ENCODE data around the gene STK24. TPM values are rescaled to one million over a fixed set of nuclear protein-coding genes. Genes with fewer than 3 reads are reported as not detected.

Gene STK24
- polyA plus RNA-seq, 1 of the 3 experiments (the other 2 are of a cell fraction): 30.5 TPM

DNA sequence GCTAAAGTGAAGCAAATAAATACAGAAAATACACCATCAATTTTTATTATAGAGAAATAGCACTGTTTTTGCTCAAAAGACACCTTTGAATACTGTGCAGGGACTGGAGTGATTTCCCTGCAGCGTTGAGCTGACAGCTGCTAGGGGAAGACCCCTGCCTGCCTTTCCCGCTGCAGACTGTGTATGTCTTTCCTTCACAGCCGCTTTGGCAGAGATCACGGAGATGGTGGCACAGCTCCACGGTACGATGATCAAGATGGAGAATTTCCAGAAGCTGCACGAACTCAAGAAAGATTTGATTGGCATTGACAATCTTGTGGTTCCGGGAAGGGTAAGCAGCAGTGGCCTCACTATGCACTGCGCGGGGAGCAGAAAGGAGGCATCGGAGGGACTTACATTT, 141.5 kb downstream of the STK24 start:
- DNase-seq: no peak
- no peaks in the 10 kb centered on the region for H3K27me3 ChIP-seq (ENCODE audit: insufficient read depth)
- TF ChIP-seq RFX5 (IDR thresholded peaks at IDR 0.05; ENCODE audit: low read length) (no peak), RXRA (IDR thresholded peaks at IDR 0.05; ENCODE audit: borderline replicate concordance, low read depth) (no peak), FOXJ3 (CRISPR knock-in tag; IDR thresholded peaks at IDR 0.05) (no peak), MEF2A (IDR thresholded peaks at IDR 0.05; ENCODE audit: borderline replicate concordance, low read depth) (no peak), JUND (IDR thresholded peaks at IDR 0.05) (no peak), SIN3A (IDR thresholded peaks at IDR 0.05; ENCODE audit: borderline replicate concordance, low read depth, low read length) (no peak), GABPA (IDR thresholded peaks at IDR 0.05; ENCODE audit: low read depth) (no peak), ELF1 (IDR thresholded peaks at IDR 0.05) (no peak), YY1 (IDR thresholded peaks at IDR 0.05; ENCODE audit: low read depth) (no peak), CHD2 (IDR thresholded peaks at IDR 0.05; ENCODE audit: low read length, partially characterized antibody) (no peak), POLR2AphosphoS5 (IDR thresholded peaks at IDR 0.05; ENCODE audit: low read depth, low read length) (no peak), RCOR1 (IDR thresholded peaks at IDR 0.05; ENCODE audit: low read length) (no peak), MXI1 (IDR thresholded peaks at IDR 0.05; ENCODE audit: low read depth, low read length) (no peak), FOXM1 (IDR thresholded peaks at IDR 0.05; ENCODE audit: low read depth) (no peak)
- TF ChIP-seq, protein P1, sequence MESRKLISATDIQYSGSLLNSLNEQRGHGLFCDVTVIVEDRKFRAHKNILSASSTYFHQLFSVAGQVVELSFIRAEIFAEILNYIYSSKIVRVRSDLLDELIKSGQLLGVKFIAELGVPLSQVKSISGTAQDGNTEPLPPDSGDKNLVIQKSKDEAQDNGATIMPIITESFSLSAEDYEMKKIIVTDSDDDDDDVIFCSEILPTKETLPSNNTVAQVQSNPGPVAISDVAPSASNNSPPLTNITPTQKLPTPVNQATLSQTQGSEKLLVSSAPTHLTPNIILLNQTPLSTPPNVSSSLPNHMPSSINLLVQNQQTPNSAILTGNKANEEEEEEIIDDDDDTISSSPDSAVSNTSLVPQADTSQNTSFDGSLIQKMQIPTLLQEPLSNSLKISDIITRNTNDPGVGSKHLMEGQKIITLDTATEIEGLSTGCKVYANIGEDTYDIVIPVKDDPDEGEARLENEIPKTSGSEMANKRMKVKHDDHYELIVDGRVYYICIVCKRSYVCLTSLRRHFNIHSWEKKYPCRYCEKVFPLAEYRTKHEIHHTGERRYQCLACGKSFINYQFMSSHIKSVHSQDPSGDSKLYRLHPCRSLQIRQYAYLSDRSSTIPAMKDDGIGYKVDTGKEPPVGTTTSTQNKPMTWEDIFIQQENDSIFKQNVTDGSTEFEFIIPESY (IDR thresholded peaks at IDR 0.05; ENCODE audit: borderline replicate concordance, low read depth): no peak
- TF ChIP-seq, protein P2, sequence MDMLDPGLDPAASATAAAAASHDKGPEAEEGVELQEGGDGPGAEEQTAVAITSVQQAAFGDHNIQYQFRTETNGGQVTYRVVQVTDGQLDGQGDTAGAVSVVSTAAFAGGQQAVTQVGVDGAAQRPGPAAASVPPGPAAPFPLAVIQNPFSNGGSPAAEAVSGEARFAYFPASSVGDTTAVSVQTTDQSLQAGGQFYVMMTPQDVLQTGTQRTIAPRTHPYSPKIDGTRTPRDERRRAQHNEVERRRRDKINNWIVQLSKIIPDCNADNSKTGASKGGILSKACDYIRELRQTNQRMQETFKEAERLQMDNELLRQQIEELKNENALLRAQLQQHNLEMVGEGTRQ (IDR thresholded peaks at IDR 0.05; ENCODE audit: borderline replicate concordance, low read depth, low read length): no peak
- TF ChIP-seq, protein P3, sequence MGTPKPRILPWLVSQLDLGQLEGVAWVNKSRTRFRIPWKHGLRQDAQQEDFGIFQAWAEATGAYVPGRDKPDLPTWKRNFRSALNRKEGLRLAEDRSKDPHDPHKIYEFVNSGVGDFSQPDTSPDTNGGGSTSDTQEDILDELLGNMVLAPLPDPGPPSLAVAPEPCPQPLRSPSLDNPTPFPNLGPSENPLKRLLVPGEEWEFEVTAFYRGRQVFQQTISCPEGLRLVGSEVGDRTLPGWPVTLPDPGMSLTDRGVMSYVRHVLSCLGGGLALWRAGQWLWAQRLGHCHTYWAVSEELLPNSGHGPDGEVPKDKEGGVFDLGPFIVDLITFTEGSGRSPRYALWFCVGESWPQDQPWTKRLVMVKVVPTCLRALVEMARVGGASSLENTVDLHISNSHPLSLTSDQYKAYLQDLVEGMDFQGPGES (IDR thresholded peaks at IDR 0.05; ENCODE audit: low read depth, low read length): no peak
- TF ChIP-seq, protein P4, sequence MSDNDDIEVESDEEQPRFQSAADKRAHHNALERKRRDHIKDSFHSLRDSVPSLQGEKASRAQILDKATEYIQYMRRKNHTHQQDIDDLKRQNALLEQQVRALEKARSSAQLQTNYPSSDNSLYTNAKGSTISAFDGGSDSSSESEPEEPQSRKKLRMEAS (IDR thresholded peaks at IDR 0.05; ENCODE audit: low read depth): no peak
- TF ChIP-seq, protein P5, sequence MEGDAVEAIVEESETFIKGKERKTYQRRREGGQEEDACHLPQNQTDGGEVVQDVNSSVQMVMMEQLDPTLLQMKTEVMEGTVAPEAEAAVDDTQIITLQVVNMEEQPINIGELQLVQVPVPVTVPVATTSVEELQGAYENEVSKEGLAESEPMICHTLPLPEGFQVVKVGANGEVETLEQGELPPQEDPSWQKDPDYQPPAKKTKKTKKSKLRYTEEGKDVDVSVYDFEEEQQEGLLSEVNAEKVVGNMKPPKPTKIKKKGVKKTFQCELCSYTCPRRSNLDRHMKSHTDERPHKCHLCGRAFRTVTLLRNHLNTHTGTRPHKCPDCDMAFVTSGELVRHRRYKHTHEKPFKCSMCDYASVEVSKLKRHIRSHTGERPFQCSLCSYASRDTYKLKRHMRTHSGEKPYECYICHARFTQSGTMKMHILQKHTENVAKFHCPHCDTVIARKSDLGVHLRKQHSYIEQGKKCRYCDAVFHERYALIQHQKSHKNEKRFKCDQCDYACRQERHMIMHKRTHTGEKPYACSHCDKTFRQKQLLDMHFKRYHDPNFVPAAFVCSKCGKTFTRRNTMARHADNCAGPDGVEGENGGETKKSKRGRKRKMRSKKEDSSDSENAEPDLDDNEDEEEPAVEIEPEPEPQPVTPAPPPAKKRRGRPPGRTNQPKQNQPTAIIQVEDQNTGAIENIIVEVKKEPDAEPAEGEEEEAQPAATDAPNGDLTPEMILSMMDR (IDR thresholded peaks at IDR 0.05): no peak
- H3K9me3 ChIP-seq: no peaks in the 10 kb centered on the region
- CTCF ChIA-PET: interaction anchor here (1.3 to 7.2 kb wide), 3 partner anchors 11 to 230 kb away, joined by 3 to 47 read pairs (median 5); no protein-coding TSS in a partner anchor
- H3K4me2 ChIP-seq: no peak overlapping the region
- H3K79me2 ChIP-seq (ENCODE audit: insufficient read depth): no peaks in the 10 kb centered on the region
- no peaks in the 10 kb centered on the region for H3F3A ChIP-seq (replicated peaks; ENCODE audit: insufficient read depth)
- whole genome bisulfite sequencing (ENCODE audit: low lambda C conversion rate): 92% methylated on average over 10 of the region's 11 CpGs
- POLR2A ChIA-PET: no interaction called here
- no peaks in the 10 kb centered on the region; a peak in 1 of 4 replicates for H3K4me1 ChIP-seq (ENCODE audit: control insufficient read depth in 1 of 2, insufficient read depth in 2 of 2, low read depth in 1 of 2, low read length in 1 of 2)
- no peaks in the 10 kb centered on the region for H3K9me2 ChIP-seq
- H3K36me3 ChIP-seq (replicated peaks in 1 of 2; ENCODE audit: control insufficient read depth in 1 of 2, insufficient read depth in 2 of 2, low read length in 1 of 2): peaks cover 0 to 19% of the 10 kb centered on the region in 2 experiments
- no peaks in the 10 kb centered on the region for H4K20me1 ChIP-seq (ENCODE audit: insufficient read depth)
- H2AFZ ChIP-seq (ENCODE audit: low read depth): no peak overlapping the region
- H3K9ac ChIP-seq: no peak overlapping the region
- H3K4me3 ChIP-seq (ENCODE audit: low read depth in 2 of 2, low read length in 1 of 2): no peak overlapping the region
- H3K27ac ChIP-seq (ENCODE audit: low read depth in 2 of 2, low read length in 1 of 2): no peak overlapping the region
